Measurements from ENCODE around the gene TMEM151A.

TMEM151A gene

GRCh38 chr11:66288671-66289547, 2.8 kb upstream of the TMEM151A start, which contains the start of gene YIF1A:
Gene YIF1A, minus strand, starts transcription at chr11:66289143. Its CDS starts 158 bp downstream, at chr11:66288985.
- DNase-seq = peak; percentile 99
- H2AFZ ChIP-seq (ENCODE audit: low read length) = peak within 1 kb of the TSS; percentile 65

GRCh38 chr11:66289548-66290329, 2.0 kb upstream of the TMEM151A start:
- peak; percentile 71 for DNase-seq
- peak overlapping the region; percentile 39; the same call in 1 of the 2 replicates for H3K9ac ChIP-seq (ENCODE audit: low read length)
- no peaks in the 10 kb centered on the region for H3K9me3 ChIP-seq (replicated peaks; ENCODE audit: insufficient read depth, low read length)
- no peak for TF ChIP-seq EZH2 (optimal IDR thresholded peaks at IDR 0.05; ENCODE audit: low read depth, low read length)
- peak overlapping the region; percentile 71 for H3K4me3 ChIP-seq (ENCODE audit: low read length)
- H3K79me2 ChIP-seq (ENCODE audit: low read length) = peaks cover 13% of the 10 kb centered on the region
- H3K9me2 ChIP-seq (replicated peaks; ENCODE audit: insufficient read depth, low read length) = no peaks in the 10 kb centered on the region
- H3F3A ChIP-seq (ENCODE audit: insufficient read depth, low read length) = peaks cover 7% of the 10 kb centered on the region
- peaks cover 35% of the 10 kb centered on the region for H3K27me3 ChIP-seq (replicated peaks; ENCODE audit: insufficient read depth, low read length)
- peak overlapping the region; percentile 65 for H2AFZ ChIP-seq (ENCODE audit: low read length)
- peaks cover 15% of the 10 kb centered on the region for H3K4me1 ChIP-seq (ENCODE audit: low read length)
- peak overlapping the region; percentile 65; the same call in 1 of the 2 replicates for H3K27ac ChIP-seq (ENCODE audit: low read length)
- no peaks in the 10 kb centered on the region for H3K36me3 ChIP-seq (replicated peaks; ENCODE audit: insufficient read depth, low read length)
- H3K4me2 ChIP-seq (ENCODE audit: low read depth, low read length) = peak overlapping the region; percentile 94
- H4K20me1 ChIP-seq (ENCODE audit: insufficient read depth, low read length) = no peaks in the 10 kb centered on the region

More at GRCh38 chr11:66288671-66289547, 2.8 kb upstream of the TMEM151A start, which contains the start of gene YIF1A:
- Histone ChIP-seq H3K27me3 (replicated peaks; ENCODE audit: insufficient read depth, low read length) (peaks cover 33% of the 10 kb centered on the region), H3K27ac (ENCODE audit: low read length) (peak within 1 kb of the TSS; percentile 65; the same call in 1 of the 2 replicates), H3K4me1 (ENCODE audit: low read length) (peaks cover 15% of the 10 kb centered on the region), H3K9me2 (replicated peaks; ENCODE audit: insufficient read depth, low read length) (no peaks in the 10 kb centered on the region), H3K79me2 (ENCODE audit: low read length) (peaks cover 13% of the 10 kb centered on the region), H3K9me3 (replicated peaks; ENCODE audit: insufficient read depth, low read length) (no peaks in the 10 kb centered on the region), H3K4me2 (ENCODE audit: low read depth, low read length) (peak within 1 kb of the TSS; percentile 94), H3K9ac (ENCODE audit: low read length) (peak within 1 kb of the TSS; percentile 91), H3K36me3 (replicated peaks; ENCODE audit: insufficient read depth, low read length) (no peaks in the 10 kb centered on the region), H3K4me3 (ENCODE audit: low read length) (peak within 1 kb of the TSS; percentile 77), H3F3A (ENCODE audit: insufficient read depth, low read length) (peaks cover 7% of the 10 kb centered on the region), H4K20me1 (ENCODE audit: insufficient read depth, low read length) (no peaks in the 10 kb centered on the region)
- TF ChIP-seq EZH2phosphoT487 (IDR thresholded peaks at IDR 0.05; ENCODE audit: low read length) (no peak), CTCF (IDR thresholded peaks at IDR 0.05; ENCODE audit: low read length) (no peak), EZH2 (optimal IDR thresholded peaks at IDR 0.05; ENCODE audit: low read depth, low read length) (no peak)

DNA sequence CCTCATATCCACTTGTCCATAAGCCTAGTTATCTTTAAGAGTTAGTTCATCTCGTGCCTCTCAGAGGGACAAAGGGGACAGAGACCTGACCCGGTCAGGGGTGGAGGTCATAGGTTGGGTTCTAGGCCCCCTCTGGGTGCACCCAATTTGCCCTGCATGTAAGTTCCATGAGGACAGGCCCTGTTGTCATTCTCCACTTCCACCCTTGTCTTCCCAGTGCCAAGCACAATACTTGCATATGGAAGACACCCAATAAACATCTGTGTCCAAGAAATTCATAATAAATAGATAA, 1.4 kb upstream of the TMEM151A start:
- Histone ChIP-seq H3K4me2 (ENCODE audit: low read depth, low read length) (peak overlapping the region; percentile 94), H3K4me1 (ENCODE audit: low read length) (peaks cover 15% of the 10 kb centered on the region), H3K27me3 (replicated peaks; ENCODE audit: insufficient read depth, low read length) (peaks cover 35% of the 10 kb centered on the region), H3F3A (ENCODE audit: insufficient read depth, low read length) (peaks cover 7% of the 10 kb centered on the region), H3K4me3 (ENCODE audit: low read length) (no peak overlapping the region), H3K9ac (ENCODE audit: low read length) (no peak overlapping the region), H2AFZ (ENCODE audit: low read length) (no peak overlapping the region), H3K27ac (ENCODE audit: low read length) (no peak overlapping the region), H3K9me3 (replicated peaks; ENCODE audit: insufficient read depth, low read length) (no peaks in the 10 kb centered on the region), H4K20me1 (ENCODE audit: insufficient read depth, low read length) (no peaks in the 10 kb centered on the region), H3K79me2 (ENCODE audit: low read length) (peaks cover 13% of the 10 kb centered on the region), H3K36me3 (replicated peaks; ENCODE audit: insufficient read depth, low read length) (no peaks in the 10 kb centered on the region), H3K9me2 (replicated peaks; ENCODE audit: insufficient read depth, low read length) (no peaks in the 10 kb centered on the region)
- DNase-seq = no peak
- no peak for TF ChIP-seq EZH2 (optimal IDR thresholded peaks at IDR 0.05; ENCODE audit: low read depth, low read length)
- no peak for TF ChIP-seq EZH2phosphoT487 (IDR thresholded peaks at IDR 0.05; ENCODE audit: low read length)
- TF ChIP-seq CTCF (IDR thresholded peaks at IDR 0.05; ENCODE audit: low read length) = no peak
